Sigmoid colon (tissue), 7 donors: Measurements from ENCODE around the gene FAXDC2. TPM values are rescaled to one million over a fixed set of nuclear protein-coding genes. Genes with fewer than 3 reads are reported as not detected.

Experiments used
- DNase-seq: peaks from one replicate; pipeline ENCODE4 v3.0.0-alpha.2; 2019
- H3K27ac ChIP-seq, 4 donors: fragments of 200-600 bp; sonication (generic); one replicate each; pipeline ENCODE4 v1.5.1; 2016 to 2019; ENCODE audit warnings: mild to moderate bottlenecking in 1 of 4
- H3K27me3 ChIP-seq, 3 donors: fragments of 200-600 bp; sonication (generic); one replicate each; pipeline ENCODE4 v1.5.1; 2019; ENCODE audit warnings: mild to moderate bottlenecking in 1 of 3
- H3K36me3 ChIP-seq, 4 donors: fragments of 200-600 bp; sonication (generic); one replicate each; pipeline ENCODE4 v1.5.1; 2016 to 2019
- H3K4me1 ChIP-seq, 4 donors: fragments of 200-600 bp; sonication (generic); one replicate each; pipeline ENCODE4 v1.5.1; 2017 to 2019
- H3K4me3 ChIP-seq, 4 donors: fragments of 200-600 bp; sonication (generic); one replicate each; pipeline ENCODE4 v1.5.1; 2017 to 2019; ENCODE audit warnings: mild to moderate bottlenecking in 2 of 4, moderate library complexity in 1 of 4
- H3K9me3 ChIP-seq, 4 donors: fragments of 200-600 bp in 3 of 4; sonication (generic) in 3 of 4; one replicate each; pipeline versions ENCODE4 v1.5.1 to v1.6.1; 2013 to 2019
- CTCF ChIP-seq, 4 experiments: fragments of 450-650 bp in 3 of 4; fragments of 200-600 bp in 1 of 4; IDR thresholded peaks; one replicate each; pipeline ENCODE4 v1.5.1; 2016 to 2019; ENCODE audit warnings: antibody characterized with exemption in 4 of 4, mild to moderate bottlenecking in 3 of 4, moderate library complexity in 2 of 4
- EP300 ChIP-seq, 4 donors: sonication (generic); formaldehyde crosslinking; IDR thresholded peaks; one replicate each; pipeline ENCODE4 v1.6.1; 2017; ENCODE audit warnings: antibody characterized with exemption in 4 of 4
- POLR2A ChIP-seq, 2 donors: fragments of 450-650 bp; IDR thresholded peaks; one replicate each; pipeline ENCODE4 v1.6.1; 2016; ENCODE audit warnings: antibody characterized with exemption in 2 of 2, mild to moderate bottlenecking in 2 of 2, moderate library complexity in 2 of 2
- POLR2AphosphoS5 ChIP-seq, 4 donors: sonication (generic); formaldehyde crosslinking; IDR thresholded peaks; one replicate each; pipeline ENCODE4 v1.6.1; 2017; ENCODE audit warnings: antibody characterized with exemption in 4 of 4
- WGBS, 2 donors: extraction: QIAGEN DNeasy Blood & Tissue Kit; methylation state at CpG; one replicate each; pipeline ENCODE4 v1.1.7; 2013; 5-methylcytosine and 5-hydroxymethylcytosine counted together
- intact Hi-C: fragments of 100-400 bp; cut with DNase I; formaldehyde crosslinking; loops from one replicate; pipeline ENCODE4 v1.15.1; 2023
- polyA plus RNA-seq, 3 donors: library from polyadenylated mRNA; stranded (reverse); fragments of 200-250 nt; gene quantifications; one replicate each; pipeline ENCODE4 v1.2.3, GENCODE V29; 2013
- total RNA-seq, 4 donors: library from RNA; depleted of rRNA; stranded (reverse); fragments of >200 nt; gene quantifications; one replicate each; pipeline ENCODE4 v1.1.0, GENCODE V29; 2016
- donor health status: healthy with polysubstance abuse.
- donor health status: Bipolar disorder and iron deficiency.
- donor health status: healthy.

FAXDC2 gene
- total and polyA plus RNA-seq, 7 donors: 13.3 to 118 (median 67.3) TPM

- Histone ChIP-seq H3K27me3 (no peaks in the 10 kb centered on the region), H3K4me3 (no peak overlapping the region), H3K4me1 (peaks cover 0 to 5% (median 2%) of the 10 kb centered on the region in 4 donors), H3K9me3 (no peaks in the 10 kb centered on the region), H3K27ac (no peak overlapping the region), H3K36me3 (peaks cover 40 to 85% (median 50%) of the 10 kb centered on the region in 4 donors)
- intact Hi-C loops: no loop called here
- no peak for DNase-seq
- WGBS, 2 donors: 86 to 92% methylated on average over 4 of the region's 4 CpGs
- TF ChIP-seq CTCF (IDR thresholded peaks at IDR 0.05): no peak
- no peak for TF ChIP-seq EP300 (IDR thresholded peaks at IDR 0.05)
- TF ChIP-seq POLR2AphosphoS5 (IDR thresholded peaks at IDR 0.05): no peak
- TF ChIP-seq POLR2A (IDR thresholded peaks at IDR 0.05): no peak
Observed at GRCh38 chr5:154871734-154872133, 21.3 kb upstream of the FAXDC2 start.

- TF ChIP-seq EP300 (IDR thresholded peaks at IDR 0.05): no peak
- TF ChIP-seq CTCF (IDR thresholded peaks at IDR 0.05): peak in 1 of 4 experiments; percentile 12
- TF ChIP-seq POLR2AphosphoS5 (IDR thresholded peaks at IDR 0.05): peak in 1 of 4 donors; percentile 18
- TF ChIP-seq POLR2A (IDR thresholded peaks at IDR 0.05): no peak
- peak overlapping the region in 2 of 4 donors; percentile 40 to 42 for H3K27ac ChIP-seq
- WGBS, 2 donors: 92% methylated on average over 5 of the region's 5 CpGs
- no peak for DNase-seq
- intact Hi-C loops: no loop called here
- H3K4me1 ChIP-seq: peaks cover 0 to 9% (median 2%) of the 10 kb centered on the region in 4 donors
- H3K27me3 ChIP-seq: no peaks in the 10 kb centered on the region
- no peak overlapping the region for H3K4me3 ChIP-seq
- no peaks in the 10 kb centered on the region for H3K9me3 ChIP-seq
- peaks cover 29 to 84% (median 31%) of the 10 kb centered on the region in 4 donors for H3K36me3 ChIP-seq
Observed at GRCh38 chr5:154868702-154869101, 18.3 kb upstream of the FAXDC2 start.

GRCh38 chr5:154866841-154867240, 16.4 kb upstream of the FAXDC2 start:
- no peaks in the 10 kb centered on the region for H3K9me3 ChIP-seq
- no peak overlapping the region for H3K4me3 ChIP-seq
- H3K27ac ChIP-seq: no peak overlapping the region
- DNase-seq: no peak
- peaks cover 0 to 25% (median 12%) of the 10 kb centered on the region in 4 donors for H3K4me1 ChIP-seq
- intact Hi-C loops: no loop called here
- H3K27me3 ChIP-seq: no peaks in the 10 kb centered on the region
- H3K36me3 ChIP-seq: peaks cover 14 to 72% (median 18%) of the 10 kb centered on the region in 4 donors
- 71 to 85% methylated on average over 2 of the region's 2 CpGs for WGBS, 2 donors
- no peak for TF ChIP-seq CTCF (IDR thresholded peaks at IDR 0.05)
- TF ChIP-seq POLR2A (IDR thresholded peaks at IDR 0.05): no peak
- TF ChIP-seq EP300 (IDR thresholded peaks at IDR 0.05): no peak
- TF ChIP-seq POLR2AphosphoS5 (IDR thresholded peaks at IDR 0.05): no peak

GRCh38 chr5:154865466-154866184, 15.2 kb upstream of the FAXDC2 start:
- Histone ChIP-seq H3K27me3 (no peaks in the 10 kb centered on the region), H3K9me3 (no peaks in the 10 kb centered on the region), H3K4me3 (no peak overlapping the region), H3K36me3 (peaks cover 9 to 60% (median 10%) of the 10 kb centered on the region in 4 donors), H3K4me1 (peaks cover 0 to 37% (median 24%) of the 10 kb centered on the region in 4 donors), H3K27ac (no peak overlapping the region)
- intact Hi-C loops: no loop called here
- no peak for TF ChIP-seq POLR2AphosphoS5 (IDR thresholded peaks at IDR 0.05)
- TF ChIP-seq POLR2A (IDR thresholded peaks at IDR 0.05): no peak
- TF ChIP-seq EP300 (IDR thresholded peaks at IDR 0.05): no peak
- no peak for TF ChIP-seq CTCF (IDR thresholded peaks at IDR 0.05)
- WGBS, 2 donors: 29 to 59% methylated on average over 5 of the region's 5 CpGs
- no peak for DNase-seq
